GM12878 (cell line): ENCODE measurements around the gene STAT4.

ENCODE experiments used
- CBFB ChIP-seq: IDR thresholded peaks from 2 replicates; pipeline ENCODE4 v1.6.1; 2016; ENCODE audit warnings: antibody characterized with exemption, low read depth
- CTCF ChIP-seq, 3 experiments: IDR thresholded peaks in 2 of 3; conservative IDR thresholded peaks in 1 of 3; 2 replicates each; pipeline ENCODE4 v1.5.1; 2011; ENCODE audit warnings: low read depth in 3 of 3, low read length in 3 of 3, mild to moderate bottlenecking in 3 of 3, control low read depth in 2 of 3, moderate library complexity in 2 of 3, inconsistent platforms in 1 of 3, mixed read lengths in 1 of 3; ENCODE audit not compliant: control insufficient read depth in 2 of 3, insufficient read depth in 1 of 3; ENCODE audit errors: extremely low read depth in 1 of 3
- DPF2 ChIP-seq: fragments of 450-650 bp; IDR thresholded peaks from 2 replicates; pipeline ENCODE4 v1.6.1; 2017; ENCODE audit warnings: mild to moderate bottlenecking
- EP300 ChIP-seq, 2 experiments: fragments of 150-350 bp in 1 of 2; IDR thresholded peaks; 2 replicates each; pipeline ENCODE4 v1.6.1; 2011 to 2012; ENCODE audit warnings: low read depth in 2 of 2, low read length in 2 of 2, borderline replicate concordance in 1 of 2, improper control_type of control experiment in 1 of 2, inconsistent platforms in 1 of 2; ENCODE audit not compliant: control insufficient read depth in 1 of 2
- EZH2 ChIP-seq: IDR thresholded peaks from 2 replicates; pipeline ENCODE4 v1.6.1; 2012; ENCODE audit warnings: low read depth, mild to moderate bottlenecking, control low read depth, inconsistent platforms, low read length, borderline replicate concordance; ENCODE audit not compliant: control insufficient read depth
- FOXK2 ChIP-seq: fragments of 450-650 bp; IDR thresholded peaks from 2 replicates; pipeline ENCODE4 v1.6.1; 2017; ENCODE audit warnings: mild to moderate bottlenecking, moderate library complexity
- IKZF2 ChIP-seq, 2 experiments: fragments of 450-650 bp; IDR thresholded peaks; 2 replicates each; pipeline ENCODE4 v1.6.1; 2017; ENCODE audit warnings: mild to moderate bottlenecking in 2 of 2, moderate library complexity in 2 of 2
- MXI1 ChIP-seq: fragments of 150-350 bp; IDR thresholded peaks from 2 replicates; pipeline ENCODE4 v1.6.1; 2011; ENCODE audit warnings: low read depth, mild to moderate bottlenecking, inconsistent platforms, low read length, improper control_type of control experiment
- POLR2A ChIP-seq: IDR thresholded peaks from 2 replicates; pipeline ENCODE4 v1.6.1; 2011; ENCODE audit warnings: low read depth, mild to moderate bottlenecking, low read length
- POLR2AphosphoS2 ChIP-seq: IDR thresholded peaks from 2 replicates; pipeline ENCODE4 v1.6.1; 2011; ENCODE audit warnings: low read depth, mild to moderate bottlenecking, low read length, improper control_type of control experiment, moderate library complexity
- REST ChIP-seq: IDR thresholded peaks from 2 replicates; pipeline ENCODE4 v1.6.1; 2012; ENCODE audit warnings: mild to moderate bottlenecking, low read depth, low read length
- TCF12 ChIP-seq: IDR thresholded peaks from 2 replicates; pipeline ENCODE4 v1.6.1; 2011; ENCODE audit warnings: low read depth, mild to moderate bottlenecking, low read length
- TF ChIP-seq, protein P1 (sequence below): fragments of 450-650 bp; IDR thresholded peaks from 2 replicates; pipeline ENCODE4 v1.6.1; 2017; ENCODE audit warnings: mild to moderate bottlenecking, moderate library complexity

DNA sequence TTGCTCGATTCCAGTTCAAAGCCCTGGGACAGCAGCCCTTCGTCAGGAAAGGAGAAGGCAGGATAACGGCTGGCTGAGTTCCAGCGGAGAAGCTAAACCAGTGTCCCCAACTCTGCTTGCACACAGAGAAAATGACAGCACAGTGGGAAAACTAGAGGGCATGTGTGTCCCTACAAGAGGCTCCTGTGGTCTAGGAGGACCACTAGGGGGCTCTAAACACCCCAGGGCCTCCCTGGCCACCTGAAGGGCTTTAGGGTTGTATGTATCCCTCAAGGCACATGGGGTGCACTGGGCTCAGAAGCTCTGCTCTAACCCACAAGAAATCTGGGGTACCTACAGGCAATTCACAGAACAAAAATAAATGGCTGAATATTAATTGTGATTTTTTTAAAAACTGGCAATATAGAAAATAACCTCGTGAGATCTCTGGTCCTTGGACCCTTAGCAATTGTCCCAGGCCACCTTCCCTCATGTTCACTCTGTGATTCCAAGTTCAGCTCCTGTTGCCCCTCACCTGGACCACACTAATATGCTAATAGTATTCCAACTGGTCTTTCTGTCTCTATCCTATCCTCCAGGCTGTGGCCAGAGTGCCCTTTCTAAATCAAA is 154.4 kb downstream of the STAT4 start:
- peak; percentile 26 to 53 (median 52); a peak in 5 of 6 replicates for TF ChIP-seq CTCF (IDR thresholded peaks at IDR 0.05 in 2 of 3, conservative IDR thresholded peaks at IDR 0.05 in 1 of 3; ENCODE audit: control insufficient read depth in 2 of 3, extremely low read depth in 1 of 3, insufficient read depth in 1 of 3, low read depth in 3 of 3, low read length in 3 of 3)
- no peak for TF ChIP-seq MXI1
- TF ChIP-seq REST, result no peak
- no peak; the same call in 1 of the 2 replicates for TF ChIP-seq CBFB
- no peak for TF ChIP-seq POLR2A
- TF ChIP-seq EZH2, result no peak
- TF ChIP-seq TCF12, result no peak
- no peak for TF ChIP-seq EP300 (IDR thresholded peaks at IDR 0.05; ENCODE audit: borderline replicate concordance in 1 of 2, control insufficient read depth in 1 of 2, low read depth in 2 of 2, low read length in 2 of 2)
- TF ChIP-seq, protein P1, sequence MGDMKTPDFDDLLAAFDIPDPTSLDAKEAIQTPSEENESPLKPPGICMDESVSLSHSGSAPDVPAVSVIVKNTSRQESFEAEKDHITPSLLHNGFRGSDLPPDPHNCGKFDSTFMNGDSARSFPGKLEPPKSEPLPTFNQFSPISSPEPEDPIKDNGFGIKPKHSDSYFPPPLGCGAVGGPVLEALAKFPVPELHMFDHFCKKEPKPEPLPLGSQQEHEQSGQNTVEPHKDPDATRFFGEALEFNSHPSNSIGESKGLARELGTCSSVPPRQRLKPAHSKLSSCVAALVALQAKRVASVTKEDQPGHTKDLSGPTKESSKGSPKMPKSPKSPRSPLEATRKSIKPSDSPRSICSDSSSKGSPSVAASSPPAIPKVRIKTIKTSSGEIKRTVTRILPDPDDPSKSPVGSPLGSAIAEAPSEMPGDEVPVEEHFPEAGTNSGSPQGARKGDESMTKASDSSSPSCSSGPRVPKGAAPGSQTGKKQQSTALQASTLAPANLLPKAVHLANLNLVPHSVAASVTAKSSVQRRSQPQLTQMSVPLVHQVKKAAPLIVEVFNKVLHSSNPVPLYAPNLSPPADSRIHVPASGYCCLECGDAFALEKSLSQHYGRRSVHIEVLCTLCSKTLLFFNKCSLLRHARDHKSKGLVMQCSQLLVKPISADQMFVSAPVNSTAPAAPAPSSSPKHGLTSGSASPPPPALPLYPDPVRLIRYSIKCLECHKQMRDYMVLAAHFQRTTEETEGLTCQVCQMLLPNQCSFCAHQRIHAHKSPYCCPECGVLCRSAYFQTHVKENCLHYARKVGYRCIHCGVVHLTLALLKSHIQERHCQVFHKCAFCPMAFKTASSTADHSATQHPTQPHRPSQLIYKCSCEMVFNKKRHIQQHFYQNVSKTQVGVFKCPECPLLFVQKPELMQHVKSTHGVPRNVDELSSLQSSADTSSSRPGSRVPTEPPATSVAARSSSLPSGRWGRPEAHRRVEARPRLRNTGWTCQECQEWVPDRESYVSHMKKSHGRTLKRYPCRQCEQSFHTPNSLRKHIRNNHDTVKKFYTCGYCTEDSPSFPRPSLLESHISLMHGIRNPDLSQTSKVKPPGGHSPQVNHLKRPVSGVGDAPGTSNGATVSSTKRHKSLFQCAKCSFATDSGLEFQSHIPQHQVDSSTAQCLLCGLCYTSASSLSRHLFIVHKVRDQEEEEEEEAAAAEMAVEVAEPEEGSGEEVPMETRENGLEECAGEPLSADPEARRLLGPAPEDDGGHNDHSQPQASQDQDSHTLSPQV, result no peak
- TF ChIP-seq IKZF2 (IDR thresholded peaks at IDR 0.05), result no peak
- TF ChIP-seq POLR2AphosphoS2, result peak; percentile 41; the same call in 1 of the 2 replicates
- TF ChIP-seq FOXK2, result no peak
- no peak for TF ChIP-seq DPF2
